ENCODE data around the gene SCAMP5. TPM values are rescaled to one million over a fixed set of nuclear protein-coding genes. Genes with fewer than 3 reads are reported as not detected.

SCAMP5 gene
- polyA plus RNA-seq, 1 donor (not counting 4 experiments of a cell fraction or from before 2014, with no cell fraction given) = 1.9 TPM

GRCh38 chr15:75019916-75020315 is 24.6 kb downstream of the SCAMP5 start:
- peaks cover 8% of the 10 kb centered on the region for H3K79me2 ChIP-seq (ENCODE audit: control insufficient read depth, insufficient read depth, low read length)
- peaks cover 7% of the 10 kb centered on the region for H3K4me1 ChIP-seq (ENCODE audit: control insufficient read depth, extremely low read depth, insufficient read depth, low read length)
- TF ChIP-seq EZH2 (IDR thresholded peaks at IDR 0.05; ENCODE audit: low read length) (no peak), CTCF (optimal IDR thresholded peaks at IDR 0.05 in 1 of 3, IDR thresholded peaks at IDR 0.05 in 1 of 3, conservative IDR thresholded peaks at IDR 0.05 in 1 of 3; ENCODE audit: extremely low read depth in 1 of 3, insufficient read depth in 2 of 3, low read length in 3 of 3) (no peak)
- dilution Hi-C loops (cut with MboI; ENCODE audit: extremely low pct_ligation_motif_present, low sequenced_read_pairs) = no loop called here
- no peaks in the 10 kb centered on the region for H3K27me3 ChIP-seq (ENCODE audit: control insufficient read depth, extremely low read depth, insufficient read depth, low read length)
- DNase-seq (ENCODE audit: low read depth, low spot score) (no peak), FAIRE-seq (no peak)
- no peaks in the 10 kb centered on the region for H3K9me1 ChIP-seq (ENCODE audit: control insufficient read depth, extremely low read depth, insufficient read depth, low read length)
- H4K20me1 ChIP-seq (ENCODE audit: control insufficient read depth, extremely low read depth, insufficient read depth, low read length) = no peaks in the 10 kb centered on the region
- H3K9ac ChIP-seq (ENCODE audit: control insufficient read depth, extremely low read depth, insufficient read depth, low read length) = no peak overlapping the region
- no peak overlapping the region for H3K4me3 ChIP-seq (ENCODE audit: control insufficient read depth in 2 of 3, extremely low read depth in 1 of 3, insufficient read depth in 2 of 3, low read depth in 1 of 3, low read length in 3 of 3)
- H3K36me3 ChIP-seq (ENCODE audit: control insufficient read depth in 2 of 2, extremely low read depth in 1 of 2, insufficient read depth in 2 of 2, low read length in 2 of 2) = no peaks in the 10 kb centered on the region
- no peak overlapping the region for H3K4me2 ChIP-seq (ENCODE audit: control insufficient read depth, extremely low read depth, insufficient read depth, low read depth, low read length)
- no peak overlapping the region for H2AFZ ChIP-seq (ENCODE audit: control insufficient read depth, low read length)
- no peak overlapping the region for H3K27ac ChIP-seq (ENCODE audit: control insufficient read depth, insufficient read depth, low read length)
- no peaks in the 10 kb centered on the region for H3K9me3 ChIP-seq (ENCODE audit: control insufficient read depth, low read depth, low read length)

GRCh38 chr15:75021341-75021740 is 26.0 kb downstream of the SCAMP5 start:
- no peak for DNase-seq (ENCODE audit: low read depth, low spot score)
- no peak overlapping the region for H3K9ac ChIP-seq (ENCODE audit: control insufficient read depth, extremely low read depth, insufficient read depth, low read length)
- H2AFZ ChIP-seq (ENCODE audit: control insufficient read depth, low read length) = no peak overlapping the region
- peaks cover 0 to 7% of the 10 kb centered on the region in 2 experiments for H3K36me3 ChIP-seq (ENCODE audit: control insufficient read depth in 2 of 2, extremely low read depth in 1 of 2, insufficient read depth in 2 of 2, low read length in 2 of 2)
- dilution Hi-C loops (cut with MboI; ENCODE audit: extremely low pct_ligation_motif_present, low sequenced_read_pairs) = no loop called here
- H3K4me1 ChIP-seq (ENCODE audit: control insufficient read depth, extremely low read depth, insufficient read depth, low read length) = peaks cover 7% of the 10 kb centered on the region
- H3K9me1 ChIP-seq (ENCODE audit: control insufficient read depth, extremely low read depth, insufficient read depth, low read length) = no peaks in the 10 kb centered on the region
- no peak overlapping the region for H3K4me3 ChIP-seq (ENCODE audit: control insufficient read depth in 2 of 3, extremely low read depth in 1 of 3, insufficient read depth in 2 of 3, low read depth in 1 of 3, low read length in 3 of 3)
- H3K9me3 ChIP-seq (ENCODE audit: control insufficient read depth, low read depth, low read length) = no peaks in the 10 kb centered on the region
- no peaks in the 10 kb centered on the region for H4K20me1 ChIP-seq (ENCODE audit: control insufficient read depth, extremely low read depth, insufficient read depth, low read length)
- no peaks in the 10 kb centered on the region for H3K27me3 ChIP-seq (ENCODE audit: control insufficient read depth, extremely low read depth, insufficient read depth, low read length)
- H3K79me2 ChIP-seq (ENCODE audit: control insufficient read depth, insufficient read depth, low read length) = peaks cover 8% of the 10 kb centered on the region
- H3K4me2 ChIP-seq (ENCODE audit: control insufficient read depth, extremely low read depth, insufficient read depth, low read depth, low read length) = no peak overlapping the region
- no peak for FAIRE-seq
- TF ChIP-seq EZH2 (IDR thresholded peaks at IDR 0.05; ENCODE audit: low read length) = no peak
- TF ChIP-seq CTCF (optimal IDR thresholded peaks at IDR 0.05 in 1 of 3, IDR thresholded peaks at IDR 0.05 in 1 of 3, conservative IDR thresholded peaks at IDR 0.05 in 1 of 3; ENCODE audit: extremely low read depth in 1 of 3, insufficient read depth in 2 of 3, low read length in 3 of 3) = no peak
- no peak overlapping the region for H3K27ac ChIP-seq (ENCODE audit: control insufficient read depth, insufficient read depth, low read length)

Measured in keratinocyte (primary cell).